Panc1 (cell line): Measurements from ENCODE around the gene GABRE. TPM values are rescaled to one million over a fixed set of nuclear protein-coding genes. Genes with fewer than 3 reads are reported as not detected.

ENCODE experiments used
- ATAC-seq: fragments of 200-7000 bp; cut with Tn5 transposase; 2 replicates; pipeline ENCODE4 v1.9.1; 2020; ENCODE audit warnings: mild to moderate bottlenecking, moderate library complexity
- BruUV-seq: library from RNA; stranded (reverse); fragments of 400-500 nt; replicated peaks from 2 replicates; lab custom pipeline; 2021; lab: Mats Ljungman, UMichigan
- CTCF ChIA-PET: fragments of 300-600 bp; sonication (Branson Sonifier 250); formaldehyde crosslinking; loops from one replicate; lab custom pipeline; 2022; ENCODE audit warnings: antibody characterized with exemption; lab: Charles Lee
- POLR2A ChIA-PET: fragments of 300-600 bp; sonication (Branson Sonifier 250); formaldehyde crosslinking; loops from one replicate; lab custom pipeline; 2022; ENCODE audit warnings: antibody characterized with exemption; lab: Charles Lee
- DNase-seq: peaks from one replicate; pipeline ENCODE4 v3.0.0-alpha.2; 2010; ENCODE audit warnings: low read depth, low spot score
- H3K27ac ChIP-seq: 2 replicates; pipeline ENCODE4 v1.5.1; 2011; ENCODE audit warnings: mild to moderate bottlenecking, low read length, inconsistent platforms
- H3K27me3 ChIP-seq: fragments of 200-500 bp; sonication (Bioruptor generic); 2 replicates; pipeline ENCODE4 v1.6.0; 2014; ENCODE audit warnings: low read length, inconsistent platforms; ENCODE audit not compliant: control insufficient read depth, insufficient read depth
- H3K36me3 ChIP-seq: fragments of 200-500 bp; sonication (Bioruptor generic); 2 replicates; pipeline ENCODE4 v1.5.1; 2014; ENCODE audit warnings: inconsistent platforms, mild to moderate bottlenecking, low read length, moderate library complexity; ENCODE audit not compliant: control insufficient read depth, insufficient read depth
- H3K4me1 ChIP-seq: 2 replicates; pipeline ENCODE4 v1.5.1; 2011; ENCODE audit warnings: inconsistent platforms, mild to moderate bottlenecking, low read length, moderate library complexity; ENCODE audit not compliant: control insufficient read depth, insufficient read depth
- H3K4me3 ChIP-seq, 2 experiments: 2 replicates each; pipeline ENCODE4 v1.5.1; 2011 to 2012; ENCODE audit warnings: low read depth in 2 of 2, low read length in 2 of 2, mild to moderate bottlenecking in 2 of 2, inconsistent platforms in 1 of 2, moderate library complexity in 1 of 2
- H3K9me3 ChIP-seq: fragments of 200-500 bp; sonication (Bioruptor generic); 2 replicates; pipeline ENCODE4 v1.5.1; 2014; ENCODE audit warnings: low read depth, mild to moderate bottlenecking, inconsistent platforms, low read length, moderate library complexity; ENCODE audit not compliant: control insufficient read depth, insufficient read depth
- POLR2AphosphoS5 ChIP-seq: IDR thresholded peaks from 2 replicates; pipeline ENCODE4 v1.6.1; 2012; ENCODE audit warnings: mild to moderate bottlenecking, low read depth, low read length, moderate library complexity
- SIN3A ChIP-seq: IDR thresholded peaks from 2 replicates; pipeline ENCODE4 v1.6.1; 2012; ENCODE audit warnings: low read depth, mild to moderate bottlenecking, low read length, moderate library complexity, borderline replicate concordance; ENCODE audit not compliant: insufficient read depth
- TCF7L2 ChIP-seq: IDR thresholded peaks from 2 replicates; pipeline ENCODE4 v1.6.1; 2011; ENCODE audit warnings: mild to moderate bottlenecking, low read depth, low read length, inconsistent platforms
- in situ Hi-C: cut with HindIII; loops from 2 replicates; pipeline ENCODE4 v1.10.0; 2016; ENCODE audit warnings: low sequenced_read_pairs, low pct_unique_long_range_greater_than_20kb
- intact Hi-C: fragments of 100-400 bp; cut with micrococcal nuclease; formaldehyde crosslinking; loops from one replicate; pipeline ENCODE4 v1.10.0; 2022; ENCODE audit not compliant: unreplicated experiment
- total RNA-seq: library from RNA; stranded (reverse); gene quantifications from one replicate; pipeline ENCODE4 v1.2.1, GENCODE V29; 2021; ENCODE audit not compliant: unreplicated experiment
- TF ChIP-seq, protein P1 (sequence below): fragments of 450-650 bp; IDR thresholded peaks from 2 replicates; pipeline ENCODE4 v1.5.1; 2017; ENCODE audit warnings: mild to moderate bottlenecking
- TF ChIP-seq, protein P2 (sequence below), 2 experiments: IDR thresholded peaks; 2 replicates each; pipeline ENCODE4 v1.6.1; 2011 to 2012; ENCODE audit warnings: low read depth in 2 of 2, control low read depth in 1 of 2, low read length in 1 of 2, mild to moderate bottlenecking in 1 of 2, moderate library complexity in 1 of 2; ENCODE audit not compliant: insufficient read depth in 1 of 2

GABRE gene
- total RNA-seq, 1 experiment from 2014 or later = 0.18 TPM

DNA sequence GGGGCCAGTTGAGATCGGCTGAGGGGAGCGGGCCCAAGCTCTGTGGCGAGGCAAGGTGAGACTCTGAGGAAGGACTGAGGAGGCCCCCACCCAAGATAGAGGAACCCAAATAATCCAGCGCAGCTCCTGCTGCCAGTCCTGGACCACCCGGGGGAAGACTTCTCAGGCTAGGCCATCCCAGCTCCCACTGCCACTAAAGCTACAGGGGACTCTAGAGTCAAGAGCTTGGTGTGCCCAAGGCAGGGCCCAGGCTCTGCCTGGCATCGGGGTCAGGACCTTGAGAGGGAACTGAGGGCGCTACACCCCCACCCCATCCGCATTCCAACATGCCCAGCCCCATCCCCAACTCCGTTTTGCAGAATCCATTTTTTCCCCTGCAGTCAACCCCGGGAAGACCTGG lies 53.2 kb downstream of the GABRE start:
- DNase-seq (no peak), ATAC-seq (no peak)
- POLR2A ChIA-PET = no interaction called here
- intact Hi-C loops (no loop called here), in situ Hi-C loops (no loop called here)
- no peak overlapping the region for H3K27ac ChIP-seq
- no TSS peak for BruUV-seq
- no peaks in the 10 kb centered on the region for H3K36me3 ChIP-seq
- no peak for TF ChIP-seq POLR2AphosphoS5
- TF ChIP-seq SIN3A = no peak
- H3K27me3 ChIP-seq = no peaks in the 10 kb centered on the region
- no peaks in the 10 kb centered on the region for H3K4me1 ChIP-seq
- no peak overlapping the region for H3K4me3 ChIP-seq
- CTCF ChIA-PET = no interaction called here
- no peaks in the 10 kb centered on the region for H3K9me3 ChIP-seq

DNA sequence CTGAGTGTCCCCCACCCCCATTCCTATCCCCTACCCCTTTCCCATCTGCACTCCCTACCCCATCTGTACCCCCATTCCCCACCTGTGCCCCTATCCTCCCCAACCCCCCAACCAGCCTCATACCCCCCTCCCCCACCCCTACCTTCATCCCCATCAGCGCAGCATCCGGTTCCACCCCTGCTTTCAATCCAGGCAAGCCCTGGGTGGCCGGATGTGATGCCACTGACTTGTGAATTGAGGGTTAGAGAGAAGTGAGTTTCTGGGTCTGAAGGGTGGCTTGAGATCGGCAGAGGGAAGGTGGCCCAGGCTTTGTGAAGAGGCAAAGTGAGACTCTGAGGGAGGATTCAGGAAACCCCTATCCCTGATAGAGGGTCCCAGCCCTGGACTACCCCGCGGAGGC lies 53.9 kb downstream of the GABRE start:
- H3K27ac ChIP-seq = no peak overlapping the region
- ChIA-PET CTCF (no interaction called here), POLR2A (no interaction called here)
- H3K27me3 ChIP-seq = no peaks in the 10 kb centered on the region
- H3K9me3 ChIP-seq = no peaks in the 10 kb centered on the region
- DNase-seq (no peak), ATAC-seq (no peak)
- H3K4me3 ChIP-seq = no peak overlapping the region
- no peaks in the 10 kb centered on the region for H3K36me3 ChIP-seq
- H3K4me1 ChIP-seq = no peaks in the 10 kb centered on the region
- TF ChIP-seq TCF7L2 (no peak), SIN3A (no peak), POLR2AphosphoS5 (no peak)
- TF ChIP-seq, protein P1, sequence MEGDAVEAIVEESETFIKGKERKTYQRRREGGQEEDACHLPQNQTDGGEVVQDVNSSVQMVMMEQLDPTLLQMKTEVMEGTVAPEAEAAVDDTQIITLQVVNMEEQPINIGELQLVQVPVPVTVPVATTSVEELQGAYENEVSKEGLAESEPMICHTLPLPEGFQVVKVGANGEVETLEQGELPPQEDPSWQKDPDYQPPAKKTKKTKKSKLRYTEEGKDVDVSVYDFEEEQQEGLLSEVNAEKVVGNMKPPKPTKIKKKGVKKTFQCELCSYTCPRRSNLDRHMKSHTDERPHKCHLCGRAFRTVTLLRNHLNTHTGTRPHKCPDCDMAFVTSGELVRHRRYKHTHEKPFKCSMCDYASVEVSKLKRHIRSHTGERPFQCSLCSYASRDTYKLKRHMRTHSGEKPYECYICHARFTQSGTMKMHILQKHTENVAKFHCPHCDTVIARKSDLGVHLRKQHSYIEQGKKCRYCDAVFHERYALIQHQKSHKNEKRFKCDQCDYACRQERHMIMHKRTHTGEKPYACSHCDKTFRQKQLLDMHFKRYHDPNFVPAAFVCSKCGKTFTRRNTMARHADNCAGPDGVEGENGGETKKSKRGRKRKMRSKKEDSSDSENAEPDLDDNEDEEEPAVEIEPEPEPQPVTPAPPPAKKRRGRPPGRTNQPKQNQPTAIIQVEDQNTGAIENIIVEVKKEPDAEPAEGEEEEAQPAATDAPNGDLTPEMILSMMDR = no peak
- TF ChIP-seq, protein P2, sequence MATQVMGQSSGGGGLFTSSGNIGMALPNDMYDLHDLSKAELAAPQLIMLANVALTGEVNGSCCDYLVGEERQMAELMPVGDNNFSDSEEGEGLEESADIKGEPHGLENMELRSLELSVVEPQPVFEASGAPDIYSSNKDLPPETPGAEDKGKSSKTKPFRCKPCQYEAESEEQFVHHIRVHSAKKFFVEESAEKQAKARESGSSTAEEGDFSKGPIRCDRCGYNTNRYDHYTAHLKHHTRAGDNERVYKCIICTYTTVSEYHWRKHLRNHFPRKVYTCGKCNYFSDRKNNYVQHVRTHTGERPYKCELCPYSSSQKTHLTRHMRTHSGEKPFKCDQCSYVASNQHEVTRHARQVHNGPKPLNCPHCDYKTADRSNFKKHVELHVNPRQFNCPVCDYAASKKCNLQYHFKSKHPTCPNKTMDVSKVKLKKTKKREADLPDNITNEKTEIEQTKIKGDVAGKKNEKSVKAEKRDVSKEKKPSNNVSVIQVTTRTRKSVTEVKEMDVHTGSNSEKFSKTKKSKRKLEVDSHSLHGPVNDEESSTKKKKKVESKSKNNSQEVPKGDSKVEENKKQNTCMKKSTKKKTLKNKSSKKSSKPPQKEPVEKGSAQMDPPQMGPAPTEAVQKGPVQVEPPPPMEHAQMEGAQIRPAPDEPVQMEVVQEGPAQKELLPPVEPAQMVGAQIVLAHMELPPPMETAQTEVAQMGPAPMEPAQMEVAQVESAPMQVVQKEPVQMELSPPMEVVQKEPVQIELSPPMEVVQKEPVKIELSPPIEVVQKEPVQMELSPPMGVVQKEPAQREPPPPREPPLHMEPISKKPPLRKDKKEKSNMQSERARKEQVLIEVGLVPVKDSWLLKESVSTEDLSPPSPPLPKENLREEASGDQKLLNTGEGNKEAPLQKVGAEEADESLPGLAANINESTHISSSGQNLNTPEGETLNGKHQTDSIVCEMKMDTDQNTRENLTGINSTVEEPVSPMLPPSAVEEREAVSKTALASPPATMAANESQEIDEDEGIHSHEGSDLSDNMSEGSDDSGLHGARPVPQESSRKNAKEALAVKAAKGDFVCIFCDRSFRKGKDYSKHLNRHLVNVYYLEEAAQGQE (IDR thresholded peaks at IDR 0.05; ENCODE audit: insufficient read depth in 1 of 2, low read depth in 2 of 2, low read length in 1 of 2) = no peak
- BruUV-seq = no TSS peak
- in situ Hi-C loops (no loop called here), intact Hi-C loops (no loop called here)

DNA sequence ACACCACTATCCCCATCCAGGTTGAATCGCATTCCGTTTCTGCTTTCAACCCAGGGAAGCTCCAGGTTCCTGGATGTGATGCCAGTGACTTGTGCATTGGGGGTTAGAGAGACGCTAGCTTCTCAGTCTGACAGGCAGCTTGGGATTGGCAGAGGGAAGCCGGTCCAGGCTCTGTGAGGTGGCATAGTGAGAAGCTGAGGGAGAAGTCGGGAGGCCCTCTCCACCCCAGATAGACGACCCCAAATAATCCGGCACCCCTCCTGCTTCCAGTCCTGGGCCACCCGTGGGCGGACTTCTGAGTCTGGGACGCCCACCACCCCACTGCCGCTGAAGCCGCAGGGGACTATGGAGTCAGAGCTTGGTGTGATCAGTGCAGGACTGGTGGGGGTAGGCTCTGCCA lies 54.4 kb downstream of the GABRE start:
- DNase-seq (no peak), ATAC-seq (no peak)
- BruUV-seq = no TSS peak
- TF ChIP-seq, protein P1 = no peak
- no peak for TF ChIP-seq TCF7L2
- TF ChIP-seq, protein P2 (IDR thresholded peaks at IDR 0.05; ENCODE audit: insufficient read depth in 1 of 2, low read depth in 2 of 2, low read length in 1 of 2) = no peak
- no peak for TF ChIP-seq POLR2AphosphoS5
- no peak for TF ChIP-seq SIN3A
- no peaks in the 10 kb centered on the region for H3K4me1 ChIP-seq
- H3K27ac ChIP-seq = no peak overlapping the region
- in situ Hi-C loops = no loop called here
- no peaks in the 10 kb centered on the region for H3K9me3 ChIP-seq
- H3K4me3 ChIP-seq = no peak overlapping the region
- H3K36me3 ChIP-seq = no peaks in the 10 kb centered on the region
- intact Hi-C loops = no loop called here
- POLR2A ChIA-PET = no interaction called here
- no peaks in the 10 kb centered on the region for H3K27me3 ChIP-seq
- CTCF ChIA-PET = no interaction called here
